Measurements from ENCODE around the gene CAMTA1. TPM values are rescaled to one million over a fixed set of nuclear protein-coding genes. Genes with fewer than 3 reads are reported as not detected.
A peak's percentile ranks its signal among the peaks of the same experiment; 100 is the strongest.

The CAMTA1 gene
- total RNA-seq, 1 donor from 2014 or later, result 99.0 TPM

DNA sequence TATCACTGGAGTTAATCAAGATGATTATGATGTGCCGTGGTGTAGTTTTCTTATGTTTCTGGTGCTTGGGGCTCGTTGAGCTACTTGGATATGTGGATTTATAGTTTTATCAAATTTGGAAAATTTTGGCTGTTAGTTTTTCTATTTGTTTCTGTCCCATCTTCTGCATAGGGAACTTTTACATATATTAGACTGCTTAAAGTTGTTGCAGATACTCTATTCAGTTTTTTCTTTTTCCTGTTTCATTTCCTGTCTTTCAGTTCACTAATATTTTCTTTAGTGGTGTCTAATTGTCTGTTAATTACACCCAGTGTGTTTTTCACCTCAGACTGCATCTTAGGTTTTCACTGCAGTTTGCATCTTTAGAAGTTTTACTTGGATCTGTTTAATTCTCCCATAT, 247.7 kb downstream of the CAMTA1 start:
- Mint-ChIP-seq H3K36me3 (ENCODE audit: insufficient read depth) (no peaks in the 10 kb centered on the region), H3K4me3 (ENCODE audit: low read depth) (no peak overlapping the region), H3K9me3 (ENCODE audit: low read depth) (peaks cover 17% of the 10 kb centered on the region), H3K27ac (no peak overlapping the region), H3K4me1 (ENCODE audit: low read depth) (no peaks in the 10 kb centered on the region), H3K27me3 (peaks cover 3% of the 10 kb centered on the region)
- TF ChIP-seq, protein P1, sequence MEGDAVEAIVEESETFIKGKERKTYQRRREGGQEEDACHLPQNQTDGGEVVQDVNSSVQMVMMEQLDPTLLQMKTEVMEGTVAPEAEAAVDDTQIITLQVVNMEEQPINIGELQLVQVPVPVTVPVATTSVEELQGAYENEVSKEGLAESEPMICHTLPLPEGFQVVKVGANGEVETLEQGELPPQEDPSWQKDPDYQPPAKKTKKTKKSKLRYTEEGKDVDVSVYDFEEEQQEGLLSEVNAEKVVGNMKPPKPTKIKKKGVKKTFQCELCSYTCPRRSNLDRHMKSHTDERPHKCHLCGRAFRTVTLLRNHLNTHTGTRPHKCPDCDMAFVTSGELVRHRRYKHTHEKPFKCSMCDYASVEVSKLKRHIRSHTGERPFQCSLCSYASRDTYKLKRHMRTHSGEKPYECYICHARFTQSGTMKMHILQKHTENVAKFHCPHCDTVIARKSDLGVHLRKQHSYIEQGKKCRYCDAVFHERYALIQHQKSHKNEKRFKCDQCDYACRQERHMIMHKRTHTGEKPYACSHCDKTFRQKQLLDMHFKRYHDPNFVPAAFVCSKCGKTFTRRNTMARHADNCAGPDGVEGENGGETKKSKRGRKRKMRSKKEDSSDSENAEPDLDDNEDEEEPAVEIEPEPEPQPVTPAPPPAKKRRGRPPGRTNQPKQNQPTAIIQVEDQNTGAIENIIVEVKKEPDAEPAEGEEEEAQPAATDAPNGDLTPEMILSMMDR (IDR thresholded peaks at IDR 0.05; ENCODE audit: unreplicated experiment), result no peak
- no peak for DNase-seq (ENCODE audit: low spot score, unreplicated experiment)

DNA sequence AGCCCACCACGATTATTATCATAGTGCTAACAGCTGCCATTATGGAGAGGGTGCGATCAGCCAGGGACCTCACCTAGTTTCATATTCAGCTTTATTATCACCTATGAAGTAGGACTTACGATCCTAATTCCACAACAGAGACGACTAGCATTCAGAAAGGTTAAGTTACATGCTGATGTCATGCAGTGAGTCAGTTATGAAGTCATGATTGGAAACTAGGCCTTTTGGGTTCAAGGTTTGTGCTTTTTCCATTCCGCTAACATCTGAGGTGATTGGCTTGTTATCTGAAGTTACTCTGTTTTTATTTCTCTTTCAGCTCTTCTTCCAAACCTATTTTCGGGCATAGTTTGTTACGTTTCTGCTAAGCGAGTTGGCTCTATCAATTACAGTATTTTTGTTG, 251.1 kb downstream of the CAMTA1 start:
- peaks cover 4% of the 10 kb centered on the region for H3K27me3 Mint-ChIP-seq
- no peak overlapping the region for H3K27ac Mint-ChIP-seq
- TF ChIP-seq, protein P1 (IDR thresholded peaks at IDR 0.05; ENCODE audit: unreplicated experiment), result no peak
- no peak overlapping the region for H3K4me3 Mint-ChIP-seq (ENCODE audit: low read depth)
- H3K36me3 Mint-ChIP-seq (ENCODE audit: insufficient read depth), result no peaks in the 10 kb centered on the region
- H3K4me1 Mint-ChIP-seq (ENCODE audit: low read depth), result no peaks in the 10 kb centered on the region
- no peak for DNase-seq (ENCODE audit: low spot score, unreplicated experiment)
- peaks cover 13% of the 10 kb centered on the region for H3K9me3 Mint-ChIP-seq (ENCODE audit: low read depth)

- H3K4me3 Mint-ChIP-seq (ENCODE audit: low read depth), result no peak overlapping the region
- TF ChIP-seq, protein P1 (IDR thresholded peaks at IDR 0.05; ENCODE audit: unreplicated experiment), result no peak
- DNase-seq (ENCODE audit: low spot score, unreplicated experiment), result no peak
- H3K27ac Mint-ChIP-seq, result no peak overlapping the region
- no peaks in the 10 kb centered on the region for H3K9me3 Mint-ChIP-seq (ENCODE audit: low read depth)
- no peaks in the 10 kb centered on the region for H3K36me3 Mint-ChIP-seq (ENCODE audit: insufficient read depth)
- peaks cover 6% of the 10 kb centered on the region for H3K27me3 Mint-ChIP-seq
- H3K4me1 Mint-ChIP-seq (ENCODE audit: low read depth), result no peaks in the 10 kb centered on the region
These were observed 254.5 kb downstream of the CAMTA1 start for GRCh38 chr1:7039590-7040220.

GRCh38 chr1:7040969-7041695, 255.9 kb downstream of the CAMTA1 start:
- Mint-ChIP-seq H3K27me3 (peaks cover 14% of the 10 kb centered on the region), H3K4me1 (ENCODE audit: low read depth) (no peaks in the 10 kb centered on the region), H3K4me3 (ENCODE audit: low read depth) (no peak overlapping the region), H3K36me3 (ENCODE audit: insufficient read depth) (no peaks in the 10 kb centered on the region), H3K9me3 (ENCODE audit: low read depth) (no peaks in the 10 kb centered on the region), H3K27ac (no peak overlapping the region)
- DNase-seq (ENCODE audit: low spot score, unreplicated experiment), result no peak
- TF ChIP-seq, protein P1 (IDR thresholded peaks at IDR 0.05; ENCODE audit: unreplicated experiment), result no peak

GRCh38 chr1:7042322-7043190, 257.3 kb downstream of the CAMTA1 start:
- H3K4me3 Mint-ChIP-seq (ENCODE audit: low read depth), result no peak overlapping the region
- no peak for DNase-seq (ENCODE audit: low spot score, unreplicated experiment)
- TF ChIP-seq, protein P1 (IDR thresholded peaks at IDR 0.05; ENCODE audit: unreplicated experiment), result peak; percentile 74
- no peak overlapping the region for H3K27ac Mint-ChIP-seq
- H3K27me3 Mint-ChIP-seq, result peaks cover 20% of the 10 kb centered on the region
- H3K4me1 Mint-ChIP-seq (ENCODE audit: low read depth), result no peaks in the 10 kb centered on the region
- no peaks in the 10 kb centered on the region for H3K9me3 Mint-ChIP-seq (ENCODE audit: low read depth)
- H3K36me3 Mint-ChIP-seq (ENCODE audit: insufficient read depth), result no peaks in the 10 kb centered on the region

Data from progenitor cell of endocrine pancreas (in vitro differentiated cells).